ENCODE results near the gene MATN1.

MATN1 gene

DNA sequence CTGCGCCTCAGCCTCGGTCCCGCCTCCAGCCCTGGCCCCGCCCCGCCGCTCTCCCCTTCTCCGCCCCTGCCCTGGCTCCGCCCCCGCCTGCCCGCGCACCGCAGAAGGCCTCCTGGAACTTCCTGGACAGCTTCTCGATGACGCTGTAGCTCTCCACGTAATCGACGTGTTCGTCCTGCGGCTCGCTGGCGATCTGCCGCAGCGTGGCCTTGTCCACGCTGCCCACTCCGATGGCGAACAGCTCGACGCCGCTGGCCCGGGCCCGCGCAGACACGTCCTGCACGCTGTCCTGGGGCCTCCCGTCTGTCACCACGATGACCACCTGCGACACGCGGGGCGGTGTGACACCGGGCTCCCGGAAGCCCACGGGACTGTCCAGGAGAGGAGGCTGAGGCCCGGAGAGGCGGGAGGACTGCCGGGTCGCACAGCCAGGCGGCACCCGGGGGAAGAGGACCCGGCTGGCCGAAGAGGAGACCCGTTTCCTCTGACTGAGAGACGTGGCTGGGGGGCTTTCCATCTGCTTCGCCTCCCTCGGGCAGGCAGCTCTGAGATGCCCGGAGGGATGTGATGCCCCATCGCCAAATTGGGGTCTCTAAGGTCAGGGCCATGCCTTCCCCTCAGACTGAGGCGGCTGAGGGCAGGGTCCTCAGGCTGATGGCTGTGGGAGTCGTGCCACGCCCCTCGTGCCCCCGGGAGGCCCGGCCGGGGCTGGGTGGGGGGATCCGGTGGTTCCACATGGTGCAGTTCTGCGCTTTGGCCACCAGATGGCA is 4.6 kb downstream of the MATN1 start:
- DNase-seq (ENCODE audit: low read depth in 3 of 3) = peak; percentile 75 to 79 (median 78)

DNA sequence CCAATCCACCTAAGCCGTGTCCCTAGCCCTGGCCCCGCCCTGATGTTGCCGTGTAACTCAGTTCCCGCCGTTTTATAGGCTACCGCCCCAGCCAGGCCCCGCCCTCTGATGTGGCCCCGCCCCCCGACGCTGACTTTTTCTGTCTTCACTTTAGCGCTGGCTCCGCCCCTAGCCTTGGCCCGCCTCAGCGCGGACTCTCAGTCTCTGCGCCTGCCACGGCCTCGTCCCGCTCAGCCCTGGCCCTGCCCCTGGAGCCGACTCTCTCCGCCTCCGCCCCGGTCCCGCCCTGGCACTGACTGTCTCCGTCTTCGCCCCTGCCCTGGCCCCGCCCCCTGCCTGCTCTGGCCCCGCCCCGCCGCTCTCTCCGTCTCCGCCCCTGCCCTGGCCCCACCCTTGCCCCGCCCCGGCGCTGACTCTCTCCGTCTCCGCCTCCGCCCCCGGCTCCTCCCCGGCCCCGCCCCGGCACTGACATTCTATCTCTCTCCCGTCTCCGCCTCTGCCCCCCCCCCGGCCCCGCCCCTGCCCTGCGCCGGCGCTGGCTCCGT is 5.2 kb downstream of the MATN1 start:
- DNase-seq (ENCODE audit: low read depth in 3 of 3) = peak; percentile 98 to 99 (median 98)

DNA sequence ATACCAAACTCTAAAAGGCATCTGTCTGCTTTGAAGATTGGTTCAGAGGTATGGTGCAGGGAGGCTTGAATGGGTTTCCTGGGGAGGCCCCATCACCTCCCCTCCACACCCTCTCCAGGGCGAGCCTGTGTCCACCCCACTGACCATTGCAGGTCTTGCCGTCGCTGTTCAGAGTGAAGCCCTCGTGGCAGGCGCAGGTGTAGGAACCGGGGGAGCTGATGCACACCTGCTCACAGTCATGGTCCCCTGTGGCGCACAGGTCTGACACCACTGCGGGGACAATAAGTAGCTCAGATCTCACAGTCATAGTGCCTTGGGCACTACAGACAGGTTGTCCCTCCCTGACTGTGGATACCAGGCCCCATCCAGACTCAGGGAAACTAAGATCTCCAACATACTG is 6.7 kb downstream of the MATN1 start:
- no peak for DNase-seq (ENCODE audit: low read depth in 3 of 3)

DNA sequence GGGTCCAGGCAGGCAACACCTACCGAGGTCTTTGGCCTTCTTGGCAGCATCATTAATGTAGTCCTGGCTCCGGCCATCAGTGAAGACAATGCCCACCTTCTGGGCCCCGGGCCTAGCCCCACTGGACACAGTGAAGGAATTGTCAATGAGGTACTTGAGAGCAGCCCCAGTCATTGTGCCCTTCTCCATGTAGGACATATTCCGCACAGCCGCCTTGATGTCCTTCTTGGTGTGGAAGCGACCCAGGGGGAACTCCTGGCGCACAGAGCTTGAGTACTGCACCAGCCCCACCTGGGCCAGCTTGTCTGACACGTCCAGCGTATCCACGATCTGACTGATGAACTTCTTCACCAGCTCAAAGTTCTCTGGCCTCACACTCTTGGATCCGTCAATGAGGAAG is 7.5 kb downstream of the MATN1 start:
- no peak for DNase-seq (ENCODE audit: low read depth in 3 of 3)

DNA sequence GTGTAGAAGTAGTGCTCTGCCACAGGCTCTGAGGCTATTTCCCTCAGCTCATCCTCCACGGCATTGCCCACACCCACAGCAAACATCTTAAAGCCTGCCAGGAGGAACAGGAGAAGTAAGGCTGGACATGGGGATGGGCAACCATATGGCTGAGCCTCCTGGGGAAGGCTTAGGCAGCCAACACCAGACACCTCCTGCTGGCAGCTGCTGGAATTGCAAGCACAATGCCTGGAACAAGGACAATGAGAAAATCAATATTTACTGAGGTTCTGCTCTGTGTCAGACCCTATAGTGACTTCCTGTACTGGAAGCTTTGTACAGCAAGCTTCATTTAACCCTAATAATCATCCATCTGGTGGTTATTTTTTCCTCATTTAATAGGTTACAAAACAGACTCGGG is 8.2 kb downstream of the MATN1 start:
- peak in 1 of 3 experiments; percentile 35 for DNase-seq (ENCODE audit: low read depth in 3 of 3)

DNA sequence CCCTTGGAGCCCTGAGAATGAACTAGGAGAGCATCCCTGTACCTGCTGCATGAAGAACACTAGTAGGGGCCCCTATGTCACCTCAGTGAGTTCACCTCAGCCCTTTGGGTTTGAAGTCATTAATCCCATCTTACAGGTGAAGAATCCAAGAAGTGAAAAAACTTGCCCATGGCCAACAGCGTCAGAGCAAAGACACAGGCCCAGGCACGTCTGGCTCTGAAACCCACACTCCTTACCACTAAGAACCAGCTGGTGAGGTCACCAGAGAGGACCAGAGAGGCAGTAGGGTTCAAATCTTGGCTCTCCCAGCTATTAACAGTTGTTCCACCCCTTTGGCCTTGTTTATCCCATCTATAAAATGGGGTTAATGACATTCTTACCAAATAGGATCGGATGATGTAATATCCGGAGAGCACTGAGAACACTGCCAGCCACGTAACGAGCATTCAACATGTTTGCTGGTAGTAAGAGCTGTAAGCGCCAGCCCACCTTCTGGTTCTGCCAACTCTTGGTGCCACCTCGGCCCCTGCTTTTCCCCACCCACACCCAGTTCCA is 8.8 kb downstream of the MATN1 start:
- DNase-seq (ENCODE audit: low read depth in 3 of 3) = no peak

DNA sequence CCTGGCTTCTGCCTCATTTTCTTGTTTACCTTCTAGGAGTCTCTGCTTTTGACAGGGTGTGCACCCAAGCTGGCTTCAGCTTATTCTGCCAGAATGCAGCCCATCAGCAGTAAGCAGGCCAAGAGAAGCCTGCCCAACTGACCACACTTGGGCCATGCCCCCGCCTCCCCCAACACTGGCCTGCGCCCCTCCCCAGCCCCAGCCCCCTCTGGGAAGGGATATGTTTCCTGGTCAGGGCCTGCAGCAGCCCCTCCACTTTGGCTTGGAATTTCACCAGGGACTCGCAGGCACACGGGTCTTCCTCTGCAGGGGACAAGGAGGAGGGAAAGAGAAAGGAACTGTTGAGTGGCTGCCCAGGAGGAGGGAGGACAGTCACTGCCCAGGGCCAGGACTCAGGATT is 9.4 kb downstream of the MATN1 start:
- DNase-seq (ENCODE audit: low read depth in 3 of 3) = no peak

DNA sequence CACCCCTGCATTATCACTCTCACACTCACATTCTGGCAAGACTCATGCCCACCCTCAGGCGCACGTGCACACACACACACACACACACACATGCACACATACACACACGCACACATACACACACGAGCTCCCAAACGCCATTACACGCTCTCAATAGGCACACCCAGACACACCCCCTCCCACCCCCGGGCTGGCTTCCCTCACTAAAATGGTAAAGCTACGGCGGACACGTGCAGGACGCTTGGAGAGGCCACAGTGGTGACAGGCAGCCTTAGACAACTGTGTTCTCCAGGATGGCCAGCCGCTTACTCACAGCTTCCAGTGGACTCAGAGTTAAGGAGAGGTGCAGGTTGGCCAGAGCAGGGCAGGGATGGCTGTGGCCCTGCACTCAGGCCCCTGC is 10.1 kb downstream of the MATN1 start:
- DNase-seq (ENCODE audit: low read depth in 3 of 3) = no peak

DNA sequence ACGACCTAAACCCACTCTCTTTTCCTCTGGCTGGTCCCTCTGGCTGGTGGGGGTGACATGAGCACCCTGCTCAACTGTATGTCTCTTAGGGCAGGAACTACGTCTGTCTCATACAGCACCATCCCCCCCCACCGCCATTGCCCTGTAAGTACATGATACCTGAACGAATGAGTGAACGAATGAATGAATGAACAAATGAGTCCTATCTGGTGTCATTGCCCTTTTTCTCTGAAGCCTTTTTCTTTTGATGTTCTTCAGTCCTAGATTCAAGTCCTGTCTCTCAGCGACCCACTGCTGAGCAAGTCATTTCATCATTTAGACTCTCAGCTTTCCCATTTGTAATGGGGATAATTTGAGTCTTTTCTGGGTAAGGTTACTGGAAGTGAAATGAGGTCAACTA is 10.8 kb downstream of the MATN1 start:
- DNase-seq (ENCODE audit: low read depth in 3 of 3) = no peak

DNA sequence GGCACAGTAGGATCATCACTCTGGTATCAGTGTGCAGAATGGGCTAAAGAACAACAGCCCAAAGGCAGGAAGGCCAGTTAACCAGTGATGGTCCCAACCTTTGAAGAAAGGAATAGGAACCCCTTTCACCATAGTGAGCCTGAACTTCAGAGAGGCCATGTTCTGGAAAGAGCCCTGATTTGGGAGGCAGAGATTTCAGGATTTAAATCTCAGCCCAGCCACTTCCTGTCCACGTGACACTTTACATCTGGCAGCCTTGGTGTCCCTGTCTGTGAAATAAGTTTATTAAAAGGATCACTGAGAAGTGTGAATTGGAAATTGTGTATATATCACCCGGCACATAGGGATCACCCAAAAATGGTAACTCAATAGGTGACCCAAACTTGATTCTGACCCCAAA is 13.0 kb downstream of the MATN1 start:
- DNase-seq (ENCODE audit: low read depth in 3 of 3) = no peak

DNA sequence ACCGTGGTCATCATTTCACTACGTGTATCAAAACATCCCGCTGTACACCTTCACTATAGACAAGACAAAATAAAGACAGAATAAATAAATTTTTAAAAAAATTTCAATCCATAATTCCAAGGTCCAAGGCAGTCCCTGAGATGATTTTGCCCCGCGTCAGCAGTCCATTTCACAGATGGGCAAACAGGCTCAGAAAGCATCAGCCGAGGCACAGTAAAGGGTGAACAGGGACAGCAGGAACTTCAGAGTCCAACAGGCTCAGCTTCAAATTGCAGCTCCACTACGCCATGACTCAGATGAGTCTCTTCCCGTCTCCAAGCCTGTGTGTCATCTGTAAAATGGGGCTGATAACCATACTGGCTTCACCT is 15.0 kb downstream of the MATN1 start:
- DNase-seq (ENCODE audit: low read depth in 3 of 3) = no peak

DNA sequence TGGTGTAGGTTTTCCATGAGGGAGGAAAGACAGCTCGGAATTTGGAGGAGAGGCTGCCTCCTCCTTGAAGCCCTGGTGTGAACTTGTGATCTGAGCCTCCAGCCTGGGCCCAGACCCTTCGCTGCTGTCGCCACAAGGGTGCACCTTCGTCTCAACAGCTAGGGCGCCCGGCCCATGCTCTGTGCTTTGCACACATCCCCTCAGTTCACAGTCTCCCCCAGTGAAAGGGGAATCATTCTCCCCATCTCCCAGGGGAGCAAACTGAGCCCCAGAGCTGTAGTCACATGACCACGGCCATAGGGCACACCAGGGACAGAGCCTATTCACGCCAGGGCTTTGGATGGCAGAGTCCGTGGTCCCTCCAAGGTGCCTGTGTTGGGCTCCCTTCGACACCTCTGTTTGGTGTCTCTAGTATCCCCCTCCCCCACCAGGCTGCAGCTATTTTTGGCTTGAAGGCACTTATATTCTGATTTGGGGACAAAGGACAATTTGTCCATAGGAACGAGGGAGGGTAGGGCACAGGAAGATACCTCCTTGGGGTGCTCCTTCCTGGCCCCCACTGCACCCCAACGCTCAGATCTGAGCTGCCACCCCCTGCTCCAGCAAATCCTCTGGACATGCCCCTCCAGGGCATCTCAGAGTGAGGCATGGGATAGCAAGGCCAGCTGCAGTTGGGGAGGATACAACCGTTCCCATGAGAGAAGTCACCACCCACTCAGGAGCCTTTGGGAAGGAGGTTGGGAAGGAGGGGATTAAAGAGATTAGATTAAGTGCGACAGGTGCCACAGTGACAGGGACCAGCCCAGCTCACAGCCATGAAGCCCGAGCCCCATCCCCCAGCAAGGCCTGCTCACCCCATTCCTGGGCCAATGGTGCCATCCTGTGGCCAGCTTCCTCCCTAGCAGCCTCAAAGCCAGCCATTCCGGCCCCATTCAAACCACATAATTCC is 15.7 kb downstream of the MATN1 start:
- DNase-seq (ENCODE audit: low read depth in 3 of 3) = peak; percentile 40 to 60 (median 42)

DNA sequence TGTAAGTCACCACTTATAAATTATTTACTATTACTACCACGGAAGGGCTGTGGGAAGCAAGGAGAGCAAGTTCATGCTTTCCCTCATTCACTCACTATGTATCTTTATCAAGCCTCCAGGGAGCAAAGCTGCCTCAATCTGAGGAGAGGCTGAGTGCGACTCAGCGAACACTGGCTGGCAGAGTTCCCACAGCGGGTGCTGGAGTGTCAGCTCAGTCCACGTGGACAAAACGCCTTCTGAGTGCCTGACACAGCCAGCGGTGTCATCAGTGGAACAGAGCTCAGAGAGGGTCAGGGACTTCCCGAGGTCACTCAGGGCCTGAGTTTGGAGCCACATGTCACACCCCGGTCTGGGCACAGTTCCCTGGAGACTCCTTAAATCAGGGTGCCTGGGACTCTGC is 16.9 kb downstream of the MATN1 start:
- no peak for DNase-seq (ENCODE audit: low read depth in 3 of 3)

DNA sequence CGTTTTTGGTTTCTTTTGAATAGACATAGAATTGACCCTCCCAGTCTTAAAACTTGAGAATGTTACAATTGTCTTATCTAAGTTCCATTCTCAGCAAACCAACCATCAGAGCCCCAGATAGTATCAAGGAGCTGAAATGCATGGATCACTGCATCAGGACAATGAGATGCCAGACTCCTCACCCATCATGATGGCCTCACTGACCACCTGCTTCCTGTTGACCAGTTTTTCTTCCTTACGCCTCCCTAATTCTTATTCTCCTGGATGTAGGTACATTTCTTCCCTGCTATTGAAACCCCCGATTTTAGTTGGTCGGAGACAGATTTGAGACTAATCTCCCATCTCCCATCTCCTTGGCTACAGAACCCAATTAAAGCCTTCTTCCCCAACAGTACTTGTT is 17.7 kb downstream of the MATN1 start:
- DNase-seq (ENCODE audit: low read depth in 3 of 3) = no peak

DNA sequence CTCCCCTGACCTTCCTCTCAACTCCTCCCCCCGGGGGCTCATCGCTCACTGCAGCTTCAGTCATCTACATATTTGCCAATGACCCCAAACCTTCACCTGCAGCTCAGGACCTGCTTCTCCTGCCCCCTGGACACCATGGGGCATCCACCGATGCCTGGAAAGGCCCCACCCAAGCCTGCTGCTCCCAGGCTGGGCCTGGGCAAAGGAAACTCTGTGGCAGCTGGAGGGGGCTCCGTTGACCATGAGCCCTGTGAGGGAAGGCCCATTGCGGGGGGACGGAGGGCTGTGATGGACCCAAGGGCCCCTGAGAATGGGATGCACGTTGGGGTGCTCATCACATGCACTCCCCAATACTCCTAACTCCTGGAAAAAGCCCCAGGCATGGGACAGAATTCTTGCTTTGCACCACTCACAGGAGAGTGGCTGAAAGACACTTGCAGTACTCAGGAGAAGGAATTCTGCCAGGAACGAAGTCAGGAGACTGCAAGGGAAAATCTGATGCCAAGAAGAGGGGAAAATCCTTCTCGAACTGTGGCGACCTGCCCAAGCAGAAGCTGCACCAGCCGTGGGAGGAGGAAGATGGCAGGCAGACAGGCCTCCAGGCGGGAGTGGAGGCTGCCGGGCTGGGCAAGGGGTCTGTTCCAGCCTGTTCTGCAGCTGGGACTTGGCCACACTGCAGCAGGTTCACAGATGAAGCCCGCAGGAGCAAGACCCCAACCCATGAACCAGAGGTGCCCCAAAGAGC is 18.4 kb downstream of the MATN1 start:
- no peak for DNase-seq (ENCODE audit: low read depth in 3 of 3)

DNA sequence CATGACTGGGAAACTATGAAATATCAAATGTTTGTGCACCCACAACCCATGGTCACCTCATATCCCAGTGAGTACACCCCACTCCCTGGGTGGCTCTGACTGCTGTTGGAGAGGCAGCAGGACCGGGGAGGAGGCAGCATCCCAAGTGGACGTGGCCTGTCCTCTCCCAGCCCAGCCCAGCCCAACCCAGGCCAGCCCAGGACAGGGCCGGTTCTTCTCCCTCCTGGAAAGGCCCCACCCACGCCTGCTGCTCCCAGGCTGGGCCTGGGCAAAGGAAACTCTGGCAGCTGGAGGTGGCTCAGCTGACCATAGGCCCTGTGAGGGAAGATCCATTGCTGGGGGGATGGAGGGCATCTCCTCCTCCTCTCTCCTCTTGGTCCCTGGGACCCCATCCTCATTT is 19.1 kb downstream of the MATN1 start:
- no peak for DNase-seq (ENCODE audit: low read depth in 3 of 3)

DNA sequence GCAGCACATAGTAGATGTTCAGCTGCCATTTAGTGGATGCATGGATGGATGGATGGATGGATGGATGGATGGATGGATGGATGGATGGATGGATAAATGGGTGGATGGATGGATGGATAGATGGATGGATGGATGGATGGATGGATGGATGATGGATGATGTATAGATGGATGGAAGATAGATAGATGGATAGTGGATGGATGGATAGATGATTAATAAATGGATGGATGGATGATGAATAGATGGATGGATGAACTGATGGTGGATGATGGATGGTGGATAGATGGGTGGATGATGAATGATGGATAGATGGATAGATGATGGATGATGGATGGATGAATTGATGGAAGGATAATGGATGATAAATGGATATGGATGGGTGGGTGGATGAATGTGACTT is 20.6 kb downstream of the MATN1 start:
- DNase-seq (ENCODE audit: low read depth in 3 of 3) = no peak

DNA sequence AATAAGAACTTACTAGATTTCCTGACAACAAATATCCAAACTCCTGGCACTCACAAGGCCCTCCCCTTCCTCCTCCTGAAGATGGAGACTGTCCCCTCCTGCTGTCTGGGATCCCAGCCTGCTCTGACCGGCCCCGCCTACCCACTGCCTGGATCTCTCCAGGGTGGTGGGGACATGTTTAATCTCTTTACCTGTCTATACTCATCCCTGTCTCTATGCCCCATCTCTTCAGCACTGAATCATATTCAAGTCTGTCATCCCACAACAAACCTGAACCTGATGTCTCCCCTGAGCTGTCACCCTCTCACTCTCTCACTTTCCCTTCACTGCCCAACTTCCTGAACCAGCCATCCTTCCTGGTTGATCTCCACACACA is 22.1 kb downstream of the MATN1 start:
- DNase-seq (ENCODE audit: low read depth in 3 of 3) = no peak

DNA sequence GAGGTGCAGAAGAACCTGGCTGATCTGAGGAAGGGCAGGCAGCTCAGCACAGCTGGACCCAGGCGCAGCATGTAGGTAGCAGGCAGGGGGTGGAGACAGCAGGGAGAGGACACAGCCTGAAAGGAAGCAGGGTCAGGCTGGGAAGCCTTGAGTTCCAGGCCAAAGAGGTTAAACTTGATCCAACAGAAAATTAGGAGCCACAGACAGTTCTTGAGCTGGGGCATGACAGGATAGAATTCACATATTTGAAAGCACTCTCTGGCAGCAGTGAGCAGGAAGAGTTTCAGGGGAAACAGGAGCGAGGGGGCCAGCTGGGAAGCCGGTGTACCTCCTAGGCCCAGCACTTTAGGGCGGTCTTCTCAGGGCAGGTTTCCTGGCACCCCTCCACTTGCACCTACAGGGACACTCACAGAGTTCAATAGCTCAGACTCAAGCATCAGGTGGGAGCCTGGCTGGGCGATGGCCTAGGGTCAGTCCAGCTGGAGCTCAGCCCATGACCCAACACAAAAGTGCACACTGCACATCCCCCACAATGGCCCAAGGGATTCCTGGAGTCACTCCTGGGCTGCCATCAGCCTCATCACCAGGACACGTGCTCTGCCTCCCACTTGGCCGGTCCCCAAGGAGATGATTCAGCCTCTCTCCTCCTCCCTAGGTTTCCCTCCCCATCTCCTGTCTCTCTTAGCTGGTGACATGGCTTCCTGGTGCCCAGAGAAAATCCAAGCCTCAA is 22.7 kb downstream of the MATN1 start:
- DNase-seq (ENCODE audit: low read depth in 3 of 3) = no peak

DNA sequence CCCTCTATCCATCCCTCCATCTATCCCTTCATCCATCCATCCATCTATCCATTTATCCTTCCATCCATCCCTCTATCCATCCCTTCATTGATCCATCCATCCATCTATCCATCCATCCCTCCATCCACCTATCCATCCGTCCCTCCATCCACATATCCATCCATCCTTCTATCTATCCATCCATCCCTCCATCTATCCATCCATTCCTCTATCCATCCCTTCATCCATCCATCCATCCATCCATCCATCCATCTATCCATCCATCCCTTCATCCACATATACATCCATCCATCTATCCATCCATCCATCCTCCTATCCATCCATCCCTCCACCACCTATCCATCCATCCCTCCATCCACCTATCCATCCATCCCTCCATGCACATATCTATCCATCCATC is 23.6 kb downstream of the MATN1 start:
- DNase-seq (ENCODE audit: low read depth in 3 of 3) = no peak

DNA sequence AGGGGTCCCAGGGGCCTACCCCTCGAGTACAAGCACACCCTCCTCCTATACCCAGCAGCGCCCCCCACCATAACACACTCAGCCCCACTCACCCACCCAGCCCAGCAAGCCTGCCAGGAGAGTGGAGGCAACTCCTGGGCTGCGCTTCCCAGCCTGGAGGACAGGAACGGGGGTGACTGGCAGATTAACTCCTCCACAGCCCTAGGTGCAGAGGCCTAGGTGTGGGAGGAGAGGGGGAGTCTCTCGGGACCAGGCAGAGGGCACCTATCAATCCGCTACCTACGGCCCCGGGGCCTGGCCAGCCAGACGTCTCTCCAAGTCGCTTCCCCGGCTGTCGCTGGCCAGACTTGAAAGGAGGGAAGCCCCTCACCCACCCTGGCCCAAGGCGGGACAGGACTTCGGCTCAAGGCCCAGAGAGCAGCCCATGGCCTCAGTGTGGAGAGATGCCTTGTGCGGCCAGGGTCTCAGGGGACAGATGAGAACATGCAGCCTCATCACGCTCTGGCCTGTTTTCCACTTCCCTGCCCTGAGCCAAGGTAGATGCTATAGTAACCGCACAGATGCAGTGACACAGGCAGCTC is 24.9 kb downstream of the MATN1 start:
- no peak for DNase-seq (ENCODE audit: low read depth in 3 of 3)

Measured in stimulated activated CD4-positive, alpha-beta T cell treated with anti-CD3 and anti-CD28 coated beads, TNF-alpha, amount 100 ng/mL, for 24 hours (primary cell).